GM21723 (cell line): ENCODE results near the gene SRGAP1.
"Not testable (repeated sequence)": the region's sequence is repeated elsewhere in the genome, so short reads cannot be mapped to it uniquely, and the experiment has no call there.

ENCODE experiments used
- ATAC-seq: cut with Tn5 transposase; IDR thresholded peaks from one replicate; pipeline ENCODE4 v1.9.1; 2021; ENCODE audit warnings: mild to moderate bottlenecking, moderate library complexity; ENCODE audit not compliant: unreplicated experiment

SRGAP1 gene

DNA sequence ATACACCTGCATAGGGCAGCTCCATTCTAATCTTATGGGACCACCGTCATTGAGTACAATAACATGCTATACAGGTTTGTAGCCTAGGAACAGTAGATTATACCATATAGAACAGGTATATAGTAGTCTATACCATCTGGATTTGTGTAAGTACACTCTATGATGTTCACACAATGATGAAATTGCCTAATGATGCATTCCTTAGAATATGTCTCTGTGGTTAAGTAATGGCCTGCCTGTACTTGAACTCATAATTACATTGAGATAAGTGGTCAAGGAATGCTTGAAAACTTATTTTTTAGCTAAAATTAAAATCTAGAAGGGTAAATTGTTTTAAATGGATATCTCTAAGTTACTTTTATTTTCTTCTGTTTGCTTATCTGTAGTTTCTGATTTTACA is 152.7 kb downstream of the SRGAP1 start:
- ATAC-seq: no peak

DNA sequence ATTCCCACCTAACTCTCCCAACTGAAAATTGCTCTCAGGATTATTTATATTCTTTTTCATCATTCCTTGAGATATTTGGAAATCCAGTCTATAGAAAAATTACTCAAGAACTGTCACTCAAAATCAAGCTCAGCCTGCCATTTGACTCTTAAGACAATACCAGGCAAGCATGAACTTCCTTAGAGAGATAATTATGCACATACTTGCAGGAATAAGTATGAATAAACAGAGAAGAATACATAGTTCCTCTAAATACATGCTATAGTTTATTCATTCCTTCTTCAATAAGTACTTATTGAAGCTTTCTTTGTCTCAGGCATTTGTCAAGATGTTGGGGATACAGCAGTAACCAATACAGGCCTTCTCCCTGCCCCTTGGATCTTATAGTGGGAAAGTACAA is 154.1 kb downstream of the SRGAP1 start:
- ATAC-seq: no peak

DNA sequence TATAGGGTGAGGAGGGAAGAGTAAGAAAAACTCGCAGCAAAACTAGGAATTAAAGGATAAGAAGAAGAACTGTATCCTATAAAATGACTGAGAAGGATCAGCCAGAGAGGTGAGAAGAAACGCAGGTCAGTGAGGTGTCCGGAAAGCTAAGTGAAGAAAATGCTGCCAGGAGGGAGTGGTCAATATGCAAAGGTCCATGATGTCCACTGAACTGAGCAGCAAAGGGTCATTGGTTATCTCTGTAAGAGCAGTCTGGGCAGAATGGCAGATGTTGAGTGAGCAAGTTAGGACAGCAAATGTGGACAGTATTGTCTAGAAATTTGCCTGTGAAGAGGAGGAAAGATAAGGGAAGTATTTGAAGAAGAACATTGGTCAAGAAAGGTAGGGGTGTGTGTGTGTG is 155.4 kb downstream of the SRGAP1 start:
- ATAC-seq: no peak

DNA sequence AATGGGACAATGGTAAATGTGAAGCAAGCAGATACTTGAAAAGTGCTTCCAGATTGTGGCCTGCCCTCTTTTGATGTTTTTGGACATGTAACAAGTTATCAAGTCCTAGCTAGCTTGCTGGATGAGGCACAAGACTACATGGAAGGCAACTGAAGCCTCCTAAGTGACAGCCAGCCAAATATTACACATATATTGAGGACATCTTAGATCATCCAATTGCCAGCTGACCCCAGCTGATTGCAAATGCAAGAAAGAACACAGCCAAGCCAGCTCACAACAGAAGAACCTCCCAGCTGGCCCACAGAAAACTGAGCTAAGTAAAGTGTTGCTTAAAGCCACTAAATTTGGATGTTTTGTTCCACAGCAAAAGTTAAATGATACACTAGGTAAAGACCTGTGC is 156.9 kb downstream of the SRGAP1 start:
- no peak for ATAC-seq

DNA sequence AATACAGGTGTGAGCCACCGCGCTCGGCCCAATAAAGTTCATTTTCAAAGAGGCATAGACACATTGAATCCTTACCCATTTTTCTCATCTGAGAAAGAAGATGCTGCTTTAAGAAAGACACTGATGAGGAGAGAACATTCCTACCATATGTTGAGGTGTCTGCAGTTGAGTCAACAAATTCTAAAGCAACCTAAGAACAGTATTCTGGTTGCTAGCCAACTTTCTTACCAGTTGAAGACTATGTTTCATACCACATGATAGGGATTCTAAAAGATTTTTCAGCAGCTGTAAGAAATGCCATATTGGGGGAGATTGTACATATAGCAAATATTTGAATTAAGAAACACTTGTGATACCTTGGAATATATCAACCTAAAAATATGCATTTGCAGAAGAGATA is 160.1 kb downstream of the SRGAP1 start:
- ATAC-seq: no peak

DNA sequence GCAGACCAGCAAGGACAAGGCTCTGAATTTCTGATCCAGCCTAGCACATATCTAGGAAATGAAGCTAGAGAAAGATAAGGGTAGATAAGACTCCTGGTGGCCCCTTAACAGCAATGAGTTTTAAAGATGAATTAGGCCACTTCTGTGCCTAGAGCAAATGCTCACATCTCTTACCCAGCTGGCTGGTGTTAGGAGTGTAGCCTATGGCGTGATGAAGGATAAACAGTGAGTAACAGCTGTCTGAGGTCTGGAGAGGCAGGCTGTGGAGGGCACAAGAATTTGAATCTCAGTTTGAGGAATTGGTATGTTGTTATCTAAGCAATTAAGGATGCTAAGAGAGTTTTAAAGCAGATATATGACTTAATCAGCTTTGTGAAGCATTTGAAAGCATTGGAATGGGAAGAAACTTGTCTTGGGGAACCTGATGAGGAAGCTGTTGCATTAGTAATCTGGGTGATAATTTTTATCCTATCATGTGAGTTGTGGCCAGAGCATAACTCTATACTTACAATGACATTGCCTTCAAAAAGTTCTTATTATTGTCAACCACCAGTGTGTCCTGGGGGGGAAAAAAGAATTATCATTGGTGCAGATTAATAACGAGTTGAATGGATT is 161.8 kb downstream of the SRGAP1 start:
- no peak for ATAC-seq

DNA sequence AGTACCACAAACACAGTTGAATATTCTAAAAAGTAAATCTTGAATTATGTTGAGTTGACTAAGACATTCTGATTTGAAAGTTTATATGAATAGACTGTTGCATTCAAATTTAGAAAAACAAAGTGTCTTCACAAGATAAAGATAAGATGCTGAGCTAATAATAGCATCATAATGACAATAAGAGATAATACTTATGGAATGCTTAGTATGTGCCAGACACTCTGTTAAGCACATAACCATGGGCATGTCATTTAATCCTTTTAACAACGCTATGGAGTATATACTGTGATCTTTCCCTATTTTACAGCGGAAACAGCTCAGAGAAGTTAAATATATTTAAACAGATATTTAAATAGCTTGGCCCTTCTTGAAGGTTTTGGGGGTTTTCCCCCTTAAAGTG is 163.4 kb downstream of the SRGAP1 start:
- ATAC-seq: no peak

DNA sequence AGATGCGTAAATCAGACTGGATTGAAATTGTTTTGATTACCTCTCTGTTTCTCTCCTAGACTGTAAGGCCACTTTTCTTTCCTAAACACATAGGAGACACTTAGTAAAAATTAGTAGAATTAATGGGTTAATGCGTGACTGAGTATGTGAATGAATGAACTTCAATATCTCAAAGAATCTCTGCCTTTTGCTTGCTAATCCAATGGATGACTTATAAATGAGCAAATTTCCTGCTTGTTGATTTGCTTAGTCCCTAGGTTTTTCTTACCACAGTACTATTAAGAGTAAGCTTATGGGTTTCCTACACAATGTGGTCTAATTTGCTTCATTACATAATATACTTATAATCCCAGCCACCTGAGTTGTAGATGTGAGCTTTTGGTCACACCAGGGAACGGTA is 164.1 kb downstream of the SRGAP1 start:
- no peak for ATAC-seq

DNA sequence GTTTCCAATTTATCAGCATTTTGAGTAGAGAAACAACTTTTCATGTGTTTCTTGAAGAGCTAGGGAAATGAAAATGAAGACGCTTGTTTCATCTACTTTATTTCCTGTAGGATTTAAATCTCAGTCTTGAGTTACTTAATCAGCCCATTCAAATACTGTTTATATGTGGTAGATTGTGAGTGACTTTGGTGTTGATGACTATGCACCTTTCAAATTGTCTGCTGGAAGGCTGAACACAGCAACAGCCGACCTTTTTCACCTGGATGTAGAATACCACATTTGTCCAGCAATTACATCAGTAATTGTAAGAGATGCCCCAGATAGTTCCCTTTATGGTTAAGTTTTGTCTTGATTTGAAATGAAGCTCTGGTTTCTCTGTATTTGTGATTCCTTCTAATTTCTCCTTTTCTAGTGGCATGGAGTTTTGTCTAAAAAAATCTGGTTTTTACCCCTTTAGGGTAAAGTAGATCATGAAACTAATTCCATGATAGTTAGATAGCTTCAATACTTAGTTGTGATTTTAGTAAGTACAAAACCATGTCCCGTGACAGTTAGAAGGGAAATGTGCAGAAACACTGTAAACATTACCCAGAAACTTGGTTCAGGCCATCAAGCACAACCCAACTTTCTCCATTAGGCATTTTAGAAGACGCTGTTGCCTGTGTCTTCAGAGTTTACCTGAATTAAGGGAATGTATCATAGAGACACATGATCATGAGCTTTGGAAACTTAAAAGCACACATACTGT is 165.0 kb downstream of the SRGAP1 start:
- ATAC-seq: peak; percentile 50

DNA sequence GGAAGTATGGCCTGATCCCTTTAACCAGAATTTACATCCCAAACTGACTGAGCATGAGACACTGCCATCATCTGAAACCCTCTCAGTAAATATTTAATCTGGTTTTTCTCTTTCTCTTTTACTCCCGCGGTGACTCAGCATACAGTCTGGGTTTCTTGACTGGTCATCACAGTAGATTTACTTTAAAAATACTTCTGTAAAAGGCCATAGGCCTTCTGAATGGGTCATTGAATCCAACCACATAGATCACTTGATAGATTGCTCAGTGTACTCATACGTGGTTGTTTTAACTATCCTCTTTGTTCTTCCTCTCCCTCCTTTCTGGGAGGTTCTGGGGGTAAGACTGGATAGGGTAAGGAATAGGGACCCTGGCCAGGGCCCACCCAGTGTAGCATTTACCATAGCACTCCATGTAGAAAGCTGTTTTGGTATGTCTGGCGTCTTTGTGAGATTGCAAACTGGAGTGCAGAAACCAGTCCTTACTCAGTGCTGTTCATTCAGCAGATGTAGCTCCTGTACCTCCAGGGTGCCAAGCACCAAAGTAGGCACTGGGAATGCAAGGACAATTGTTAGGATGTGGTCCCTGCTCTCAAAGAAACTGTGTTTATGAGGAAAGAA is 165.7 kb downstream of the SRGAP1 start:
- ATAC-seq: peak; percentile 73

DNA sequence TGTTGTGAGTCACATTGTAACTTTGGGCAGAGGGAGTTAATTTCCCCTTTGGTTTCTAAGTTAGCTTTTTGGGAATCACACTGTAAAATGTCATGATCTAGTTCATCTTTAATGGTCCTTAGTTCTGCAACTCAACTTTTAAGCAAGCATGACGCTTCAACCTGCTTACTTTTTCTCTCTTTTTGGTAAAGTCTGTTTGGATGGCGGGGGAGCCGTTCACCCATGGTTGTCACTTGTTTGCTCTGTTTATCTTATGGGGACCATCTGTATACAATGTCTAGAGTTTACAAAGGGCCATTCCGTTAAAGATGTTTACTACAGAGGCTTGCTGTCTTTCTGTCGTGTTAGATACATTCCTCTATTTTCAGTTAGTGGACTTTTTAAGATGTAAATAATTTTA is 172.0 kb downstream of the SRGAP1 start:
- ATAC-seq: no peak

DNA sequence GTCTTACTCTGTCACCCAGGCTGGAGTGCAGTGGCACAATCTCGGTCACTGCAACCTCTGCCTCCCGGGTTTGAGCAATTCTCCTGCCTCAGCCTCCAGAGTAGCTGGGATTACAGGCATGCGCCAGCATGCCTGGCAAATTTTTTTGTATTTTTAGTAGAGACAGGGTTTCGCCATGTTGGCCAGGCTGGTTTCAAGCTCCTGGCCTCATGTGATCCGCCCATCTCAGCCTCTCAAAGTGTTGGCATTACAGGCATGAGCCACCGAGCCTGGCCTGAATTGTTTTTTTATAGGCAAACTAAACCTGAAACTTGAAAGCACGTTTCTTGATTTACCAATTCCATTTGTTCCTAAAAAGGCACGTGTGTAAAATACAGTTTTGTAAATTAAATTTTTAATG is 173.6 kb downstream of the SRGAP1 start:
- ATAC-seq: not testable (repeated sequence)

DNA sequence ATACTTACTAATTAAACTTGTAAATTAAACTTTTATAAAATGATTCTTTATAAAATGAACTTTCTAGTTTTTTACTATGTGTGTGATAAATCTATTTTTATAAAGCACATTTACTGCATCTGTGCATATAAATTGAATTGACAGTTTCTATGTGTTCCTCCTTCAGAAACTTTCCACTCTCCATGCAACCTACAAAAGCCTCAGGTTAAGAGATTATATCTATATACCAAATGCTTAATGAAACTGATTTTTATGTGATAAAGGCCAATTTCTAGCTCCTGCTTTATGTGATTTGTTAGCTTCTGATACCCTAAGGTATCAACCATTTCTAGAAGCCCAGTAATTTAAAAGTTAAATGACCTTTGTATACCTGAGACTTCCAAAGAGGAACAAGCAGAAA is 174.0 kb downstream of the SRGAP1 start:
- ATAC-seq: no peak

DNA sequence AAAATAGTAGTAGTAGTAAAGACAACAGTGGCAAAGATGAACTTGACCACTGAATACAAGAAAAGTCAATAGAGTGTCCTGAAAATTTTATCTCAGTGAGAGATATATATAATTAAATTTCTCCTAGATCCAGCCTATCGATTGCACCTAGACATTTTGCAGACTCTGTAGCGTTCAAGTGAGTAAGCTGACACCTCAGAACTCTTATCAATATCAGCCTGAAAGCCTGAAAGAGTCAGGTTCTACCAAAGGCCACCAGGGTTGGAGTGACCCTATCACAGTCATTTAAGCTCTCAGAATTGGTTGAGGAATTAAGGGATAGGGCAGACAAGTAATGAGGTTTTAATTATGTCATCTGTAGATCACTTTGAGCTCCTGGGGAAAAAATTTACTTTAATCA is 174.6 kb downstream of the SRGAP1 start:
- no peak for ATAC-seq

DNA sequence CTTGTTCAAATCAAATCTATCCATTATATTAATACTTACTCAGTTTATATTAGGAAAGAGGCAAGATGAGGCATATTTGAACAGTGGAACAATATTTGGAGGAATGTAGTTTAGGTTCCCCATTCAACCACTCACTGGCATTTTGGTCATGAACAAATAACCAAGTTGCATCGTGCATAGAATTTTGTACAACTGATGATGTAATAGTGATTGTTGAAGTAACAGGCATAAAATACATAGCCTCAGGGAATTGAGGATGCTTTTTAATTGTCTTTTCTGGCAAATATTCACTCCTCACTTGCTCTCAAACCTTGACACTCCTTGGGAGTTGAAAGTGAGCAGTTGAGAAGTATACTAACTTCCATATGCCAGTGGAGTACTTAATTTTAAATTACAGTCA is 175.2 kb downstream of the SRGAP1 start:
- ATAC-seq: no peak

DNA sequence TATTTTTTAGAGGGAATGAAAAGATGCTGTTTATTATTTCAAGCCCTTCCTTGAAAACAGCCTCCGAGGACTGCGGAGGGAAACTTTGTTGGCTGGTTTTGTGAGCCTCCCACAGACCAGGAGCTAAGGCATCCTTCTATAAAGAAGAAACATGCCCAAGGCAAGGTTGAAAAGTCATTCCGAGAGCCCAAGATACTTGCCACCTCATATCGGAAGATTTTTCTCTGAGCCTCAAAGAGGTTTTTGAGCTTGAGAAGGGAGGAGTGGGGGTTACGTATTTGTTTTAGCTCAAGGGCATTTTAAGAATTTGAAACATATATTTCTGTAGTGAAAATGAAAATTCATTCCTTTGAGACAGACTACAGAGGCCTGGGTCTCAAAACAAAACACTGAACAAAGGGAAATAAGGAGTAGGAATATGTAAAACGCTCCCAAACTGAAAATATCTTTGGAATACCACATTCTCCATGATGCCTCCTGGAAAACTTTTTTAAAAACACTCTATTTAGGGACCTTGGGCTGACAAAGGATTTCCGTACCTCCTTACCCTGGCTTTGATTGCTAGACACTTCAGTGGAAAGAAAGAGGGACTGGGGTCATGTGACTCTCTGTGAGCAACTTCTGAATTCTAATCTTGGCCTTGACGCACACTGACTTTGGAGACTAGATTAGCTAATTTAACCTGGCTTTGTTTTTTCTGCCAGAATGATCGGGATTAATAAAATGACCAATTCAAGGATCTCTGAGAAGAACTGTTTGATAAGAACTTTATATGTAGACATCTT is 180.9 kb downstream of the SRGAP1 start:
- ATAC-seq: no peak

DNA sequence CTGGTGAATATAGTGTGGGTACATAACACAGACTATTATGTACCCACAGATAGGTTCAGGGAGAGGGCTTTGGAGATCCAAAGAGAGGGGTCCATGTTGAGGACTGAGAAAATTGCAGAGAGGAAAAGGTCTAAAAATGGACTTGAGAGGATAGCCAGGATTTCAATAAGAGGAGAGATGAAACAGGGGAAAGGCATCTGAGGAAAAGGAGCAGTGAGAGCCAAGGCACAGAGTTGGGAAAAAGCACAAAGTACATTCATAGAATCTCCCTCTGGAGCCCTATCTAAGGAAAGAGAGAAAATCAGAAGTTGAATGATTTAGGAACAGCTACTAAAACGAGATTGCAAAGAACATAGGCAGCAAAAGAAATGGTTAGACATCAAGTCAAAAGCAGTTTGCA is 182.8 kb downstream of the SRGAP1 start:
- no peak for ATAC-seq

DNA sequence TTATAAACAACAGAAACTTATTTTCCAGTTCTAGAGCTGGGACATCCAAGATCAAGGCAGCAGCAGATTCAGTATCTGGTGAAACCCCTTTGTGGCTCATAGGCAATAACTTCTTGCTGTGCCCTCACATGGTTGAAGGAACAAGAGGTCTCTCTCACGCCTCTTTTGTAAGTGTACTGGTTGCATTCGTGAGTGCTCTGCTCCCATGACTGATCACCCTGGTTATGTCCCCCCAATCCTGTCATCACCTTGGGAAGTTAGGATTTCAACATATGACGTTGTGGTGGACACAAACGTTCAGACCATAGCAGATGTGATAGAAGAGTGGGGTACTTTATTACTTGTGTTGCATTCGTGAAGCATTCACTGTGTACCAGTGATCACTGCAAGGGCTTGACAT is 184.0 kb downstream of the SRGAP1 start:
- ATAC-seq: no peak

DNA sequence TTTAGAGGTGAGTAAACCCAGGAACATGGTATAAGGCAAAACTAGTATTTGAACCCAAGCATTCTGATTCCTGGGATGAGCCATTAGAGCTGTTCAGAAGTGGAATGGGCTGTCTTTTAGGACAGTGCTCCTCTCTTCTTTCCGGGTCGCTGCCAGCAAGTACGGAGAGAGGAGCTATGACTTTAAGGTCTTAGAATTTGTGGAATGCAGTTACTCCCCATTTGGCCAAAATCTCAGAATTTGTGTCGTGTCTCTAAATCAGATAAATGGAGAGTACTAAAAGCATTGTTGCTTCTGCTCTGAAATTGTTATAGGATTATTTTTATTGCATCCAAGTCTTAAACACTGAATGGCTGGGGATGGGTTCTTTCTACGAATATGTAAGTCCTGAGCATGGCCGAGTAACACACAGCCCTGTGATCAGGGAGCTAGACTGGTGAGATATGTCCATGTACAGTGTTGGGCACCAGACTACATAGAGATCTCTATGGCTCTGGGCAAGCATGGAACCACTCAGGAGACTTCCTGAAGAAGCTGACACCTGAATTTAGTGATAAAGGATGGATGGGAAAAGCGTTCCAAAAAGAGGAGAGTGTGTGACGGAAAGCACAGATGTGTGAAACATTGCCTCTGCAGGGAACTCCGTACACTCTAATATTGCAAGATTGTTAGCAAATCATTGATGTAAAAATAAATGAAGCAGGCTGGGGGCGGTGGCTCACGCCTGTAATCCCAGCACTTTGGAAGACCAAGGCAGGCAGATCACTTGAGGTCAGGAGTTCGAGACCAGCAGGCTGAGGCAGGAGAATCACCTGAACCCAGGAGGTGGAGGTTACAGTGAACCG is 184.7 kb downstream of the SRGAP1 start:
- no peak for ATAC-seq

DNA sequence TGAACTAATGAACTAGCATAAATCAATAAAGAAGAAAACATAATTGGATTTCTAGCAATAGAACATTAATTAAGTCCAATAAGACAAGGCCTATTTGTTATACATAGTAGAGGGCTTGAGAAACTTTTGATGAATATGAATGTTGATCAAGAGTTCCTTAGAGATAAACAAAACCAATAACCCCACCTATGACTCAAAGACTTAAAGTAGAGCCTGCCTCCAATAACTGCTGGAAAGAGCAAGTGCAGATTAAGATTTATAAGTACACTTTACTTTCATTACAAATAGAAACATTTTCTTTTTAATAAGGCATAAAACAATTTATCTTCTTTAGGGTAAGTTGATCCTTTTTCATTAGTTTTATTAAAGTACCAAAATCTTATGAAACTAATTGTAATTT is 185.7 kb downstream of the SRGAP1 start:
- no peak for ATAC-seq

DNA sequence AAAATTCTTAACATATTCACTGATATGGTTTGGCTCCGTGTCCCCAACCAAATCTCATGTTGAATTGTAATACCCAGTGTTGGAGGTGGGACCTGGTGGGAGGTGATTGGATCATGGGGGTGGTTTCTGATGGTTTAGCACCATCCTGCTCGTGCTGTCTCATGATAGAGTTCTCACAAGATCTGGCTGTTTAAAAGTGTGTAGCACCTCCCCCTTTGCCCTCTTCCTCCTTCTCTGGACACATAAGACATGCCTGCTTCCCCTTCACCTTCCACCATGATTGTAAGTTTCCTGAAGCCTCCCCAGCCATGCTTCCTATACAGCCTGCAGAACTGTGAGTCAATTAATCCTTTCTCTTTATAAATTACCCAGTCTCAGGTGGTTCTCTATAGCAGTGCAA is 189.6 kb downstream of the SRGAP1 start:
- ATAC-seq: not testable (repeated sequence)
